Hepatocyte (in vitro differentiated cells): ENCODE measurements around the gene ZNF80.

ENCODE experiments used
- EZH2 ChIP-seq: fragments of 200-600 bp; sonication (generic); IDR thresholded peaks from 2 replicates; pipeline ENCODE4 v1.6.1; 2016; ENCODE audit warnings: antibody characterized with exemption, mild to moderate bottlenecking, borderline replicate concordance
- TF ChIP-seq, protein P1 (sequence below): fragments of 200-600 bp; sonication (generic); IDR thresholded peaks from 2 replicates; pipeline ENCODE4 v1.5.1; 2016; ENCODE audit warnings: antibody characterized with exemption, mild to moderate bottlenecking; ENCODE audit not compliant: poor library complexity

DNA sequence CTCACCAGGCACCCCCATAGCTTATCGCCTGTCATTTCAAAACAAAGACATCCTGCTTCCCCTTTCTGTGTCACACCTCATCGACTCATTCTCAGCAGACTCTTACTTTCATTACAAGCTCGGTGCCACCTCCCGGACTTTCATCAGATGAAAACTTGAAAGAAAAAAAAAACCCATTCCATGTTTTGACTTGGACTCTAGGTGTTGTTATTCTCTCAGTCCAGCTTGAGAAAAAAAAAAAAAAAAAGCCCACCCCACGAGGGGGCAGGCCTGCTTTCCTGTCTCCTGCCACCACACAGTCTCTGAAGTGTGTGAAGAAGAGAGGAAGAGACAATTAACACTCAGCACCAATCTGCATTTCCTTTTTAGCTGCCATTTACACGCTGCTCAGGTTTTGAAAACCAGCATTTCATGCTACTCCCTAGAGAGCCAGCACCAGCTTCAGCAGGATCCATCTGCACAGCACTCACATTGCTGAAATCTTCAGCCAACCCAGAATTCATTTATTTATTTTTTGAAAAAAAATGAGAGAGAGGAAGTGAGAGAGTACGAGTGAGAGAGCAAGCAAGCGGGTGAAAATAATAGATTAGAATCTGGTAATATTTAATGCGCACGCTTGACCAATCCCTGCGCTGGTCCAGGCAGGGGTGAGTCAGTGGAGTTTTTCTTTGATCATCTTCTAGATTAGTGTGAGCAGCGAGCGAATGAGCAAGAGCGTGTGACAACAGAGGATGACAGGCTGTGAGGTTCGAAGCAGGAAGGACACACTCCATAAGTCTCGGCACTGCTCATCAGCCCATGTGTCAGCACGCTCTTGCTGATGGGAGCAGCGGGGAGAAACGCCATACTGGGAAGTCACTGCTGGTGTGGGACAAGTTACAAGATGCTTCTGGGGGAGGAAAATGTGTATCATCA, 23.5 kb downstream of the ZNF80 start:
- TF ChIP-seq, protein P1, sequence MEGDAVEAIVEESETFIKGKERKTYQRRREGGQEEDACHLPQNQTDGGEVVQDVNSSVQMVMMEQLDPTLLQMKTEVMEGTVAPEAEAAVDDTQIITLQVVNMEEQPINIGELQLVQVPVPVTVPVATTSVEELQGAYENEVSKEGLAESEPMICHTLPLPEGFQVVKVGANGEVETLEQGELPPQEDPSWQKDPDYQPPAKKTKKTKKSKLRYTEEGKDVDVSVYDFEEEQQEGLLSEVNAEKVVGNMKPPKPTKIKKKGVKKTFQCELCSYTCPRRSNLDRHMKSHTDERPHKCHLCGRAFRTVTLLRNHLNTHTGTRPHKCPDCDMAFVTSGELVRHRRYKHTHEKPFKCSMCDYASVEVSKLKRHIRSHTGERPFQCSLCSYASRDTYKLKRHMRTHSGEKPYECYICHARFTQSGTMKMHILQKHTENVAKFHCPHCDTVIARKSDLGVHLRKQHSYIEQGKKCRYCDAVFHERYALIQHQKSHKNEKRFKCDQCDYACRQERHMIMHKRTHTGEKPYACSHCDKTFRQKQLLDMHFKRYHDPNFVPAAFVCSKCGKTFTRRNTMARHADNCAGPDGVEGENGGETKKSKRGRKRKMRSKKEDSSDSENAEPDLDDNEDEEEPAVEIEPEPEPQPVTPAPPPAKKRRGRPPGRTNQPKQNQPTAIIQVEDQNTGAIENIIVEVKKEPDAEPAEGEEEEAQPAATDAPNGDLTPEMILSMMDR = no peak
- no peak for TF ChIP-seq EZH2
